ENCODE measurements around the gene FAM135A.
"Not testable (repeated sequence)": the region's sequence is repeated elsewhere in the genome, so short reads cannot be mapped to it uniquely, and the experiment has no call there.

Gene FAM135A

GRCh38 chr6:70489364-70489763, 76.1 kb downstream of the FAM135A start:
- no peak overlapping the region for H3K4me3 ChIP-seq (ENCODE audit: control insufficient read depth, low read depth, low read length)
- no peak for DNase-seq (ENCODE audit: low read depth)
- no peak for TF ChIP-seq CTCF (IDR thresholded peaks at IDR 0.05; ENCODE audit: control insufficient read depth, insufficient read depth, low read depth, low read length, missing control alignments)

GRCh38 chr6:70494833-70495232, 81.5 kb downstream of the FAM135A start:
- DNase-seq (ENCODE audit: low read depth), result no peak
- no peak overlapping the region for H3K4me3 ChIP-seq (ENCODE audit: control insufficient read depth, low read depth, low read length)
- no peak for TF ChIP-seq CTCF (IDR thresholded peaks at IDR 0.05; ENCODE audit: control insufficient read depth, insufficient read depth, low read depth, low read length, missing control alignments)

DNA sequence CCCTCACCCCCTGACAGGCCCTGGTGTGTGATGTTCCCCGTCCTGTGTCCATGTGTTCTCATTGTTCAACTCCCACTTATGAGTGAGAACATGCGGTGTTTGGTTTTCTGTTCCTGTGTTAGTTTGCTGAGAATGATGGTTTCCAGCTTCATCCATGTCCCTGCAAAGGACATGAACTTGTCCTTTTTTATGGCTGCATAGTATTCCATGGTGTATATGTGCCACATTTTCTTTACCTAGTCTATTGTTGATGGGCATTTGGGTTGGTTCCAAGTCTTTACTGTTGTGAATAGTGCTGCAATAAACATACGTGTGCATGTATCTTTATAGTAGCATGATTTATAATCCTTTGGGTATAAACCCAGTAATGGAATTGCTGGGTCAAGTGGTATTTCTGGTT, 82.5 kb downstream of the FAM135A start:
- H3K4me3 ChIP-seq (ENCODE audit: control insufficient read depth, low read depth, low read length); DNase-seq (ENCODE audit: low read depth): not testable (repeated sequence)

GRCh38 chr6:70502484-70502883, 89.2 kb downstream of the FAM135A start:
- no peak for DNase-seq (ENCODE audit: low read depth)
- no peak for TF ChIP-seq CTCF (IDR thresholded peaks at IDR 0.05; ENCODE audit: control insufficient read depth, insufficient read depth, low read depth, low read length, missing control alignments)
- H3K4me3 ChIP-seq (ENCODE audit: control insufficient read depth, low read depth, low read length), result no peak overlapping the region

- no peak for DNase-seq (ENCODE audit: low read depth)
- no peak overlapping the region for H3K4me3 ChIP-seq (ENCODE audit: control insufficient read depth, low read depth, low read length)
- TF ChIP-seq CTCF (IDR thresholded peaks at IDR 0.05; ENCODE audit: control insufficient read depth, insufficient read depth, low read depth, low read length, missing control alignments), result no peak
Observed at GRCh38 chr6:70503813-70504465, 90.6 kb downstream of the FAM135A start.

DNA sequence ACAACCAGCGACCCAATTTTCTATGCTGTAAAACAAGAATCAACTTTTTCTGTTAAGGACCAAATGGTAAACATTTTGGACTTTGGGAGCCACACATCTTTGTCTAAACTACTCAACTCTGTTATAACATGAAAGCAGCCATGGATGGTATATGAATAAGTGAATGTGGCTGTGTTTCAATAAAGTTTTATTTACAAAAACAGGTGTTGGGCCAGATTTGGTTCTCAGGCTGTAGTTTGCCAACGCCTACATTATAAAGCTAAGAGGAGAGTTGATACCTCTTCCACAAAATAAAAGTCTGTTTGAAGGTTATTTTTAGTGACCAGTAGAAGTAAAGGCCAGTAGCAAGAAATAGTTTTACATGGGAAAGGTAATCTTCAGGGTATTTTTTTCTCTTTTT, 93.0 kb downstream of the FAM135A start:
- no peak for TF ChIP-seq CTCF (IDR thresholded peaks at IDR 0.05; ENCODE audit: control insufficient read depth, insufficient read depth, low read depth, low read length, missing control alignments)
- H3K4me3 ChIP-seq (ENCODE audit: control insufficient read depth, low read depth, low read length), result no peak overlapping the region
- DNase-seq (ENCODE audit: low read depth), result no peak

DNA sequence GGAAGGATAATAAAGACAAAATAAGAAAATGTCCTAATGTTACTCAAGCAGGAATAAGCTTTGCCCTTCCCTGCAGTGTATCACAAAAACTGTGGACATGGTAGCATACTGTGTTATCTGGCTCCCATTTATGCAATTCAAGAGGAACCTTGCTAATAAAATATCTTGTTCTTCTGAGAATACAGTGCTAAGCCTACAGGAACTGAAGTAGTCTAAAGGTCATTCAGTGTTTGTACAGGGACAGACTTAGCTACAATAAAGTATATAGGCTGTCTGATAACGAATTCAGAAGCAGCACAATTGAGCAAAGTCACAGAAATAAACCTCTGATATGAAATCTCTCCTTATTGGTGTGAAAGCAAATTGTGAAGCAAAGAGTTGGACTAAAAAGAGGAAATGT, 93.9 kb downstream of the FAM135A start:
- no peak for TF ChIP-seq CTCF (IDR thresholded peaks at IDR 0.05; ENCODE audit: control insufficient read depth, insufficient read depth, low read depth, low read length, missing control alignments)
- H3K4me3 ChIP-seq (ENCODE audit: control insufficient read depth, low read depth, low read length), result no peak overlapping the region
- DNase-seq (ENCODE audit: low read depth), result no peak

Measured in AG09309 (cell line).